Lower lobe of right lung (tissue), 2 donors: ENCODE results near the gene AGFG1. TPM values are rescaled to one million over a fixed set of nuclear protein-coding genes. Genes with fewer than 3 reads are reported as not detected.

Experiments used
- ATAC-seq, 2 donors: fragments of 200-7000 bp; cut with Tn5 transposase; one replicate each; pipeline ENCODE4 v1.9.1; 2020 to 2022; ENCODE audit warnings: mild to moderate bottlenecking in 2 of 2, moderate library complexity in 2 of 2
- DNase-seq: peaks from one replicate; pipeline ENCODE4 v3.0.0-alpha.2; 2020
- H3K27ac ChIP-seq: fragments of 200-600 bp; one replicate; pipeline ENCODE4 v1.8.0; 2022
- H3K27me3 ChIP-seq: fragments of 200-600 bp; one replicate; pipeline ENCODE4 v1.8.0; 2022; ENCODE audit warnings: low read depth
- H3K36me3 ChIP-seq: fragments of 200-600 bp; one replicate; pipeline ENCODE4 v1.8.0; 2022; ENCODE audit warnings: mild to moderate bottlenecking
- H3K4me1 ChIP-seq: fragments of 200-600 bp; one replicate; pipeline ENCODE4 v1.8.0; 2022
- H3K4me3 ChIP-seq: fragments of 200-600 bp; one replicate; pipeline ENCODE4 v1.8.0; 2022; ENCODE audit warnings: mild to moderate bottlenecking
- H3K9me3 ChIP-seq: fragments of 200-600 bp; one replicate; pipeline ENCODE4 v1.8.0; 2022
- CTCF ChIP-seq: fragments of 200-600 bp; IDR thresholded peaks from one replicate; pipeline ENCODE4 v1.8.0; 2022; ENCODE audit warnings: antibody characterized with exemption, mild to moderate bottlenecking
- intact Hi-C: fragments of 100-400 bp; cut with DNase I; formaldehyde crosslinking; loops from one replicate; pipeline ENCODE4 v1.11.0; 2022
- microRNA-seq: library from miRNA; unstranded; fragments of <30 nt; microRNA quantifications from one replicate; pipeline ENCODE4 v1.2.0, GENCODE V29; 2020; ENCODE audit warnings: borderline number of aligned reads
- total RNA-seq: library from RNA; stranded (reverse); fragmentation: NEBNext Ultra II Directional; extraction: Animal tissue kit (Norgen Biotek cat#: 25700); gene quantifications from one replicate; pipeline ENCODE4 v1.2.1, GENCODE V29; 2021
- donor health status: DM: no; HTN: yes; CAD: no; lungs with severe emphysema.

The AGFG1 gene
- total RNA-seq, 1 donor from 2014 or later: 100 TPM

GRCh38 chr2:227608561-227609338 is 136.8 kb downstream of the AGFG1 start:
- peak; percentile 75 to 81 for ATAC-seq

GRCh38 chr2:227610123-227610522 is 138.2 kb downstream of the AGFG1 start:
- Histone ChIP-seq H3K4me1 (peaks cover 9% of the 10 kb centered on the region), H3K27ac (no peak overlapping the region), H3K36me3 (no peaks in the 10 kb centered on the region), H3K27me3 (peaks cover 3% of the 10 kb centered on the region), H3K9me3 (no peaks in the 10 kb centered on the region), H3K4me3 (no peak overlapping the region)
- TF ChIP-seq CTCF: no peak
- intact Hi-C loops: no loop called here
- ATAC-seq: no peak
- DNase-seq: no peak

More at GRCh38 chr2:227608561-227609338, 136.8 kb downstream of the AGFG1 start:
- peaks cover 3% of the 10 kb centered on the region for H3K27me3 ChIP-seq
- intact Hi-C loops: no loop called here
- TF ChIP-seq CTCF: no peak
- H3K9me3 ChIP-seq: no peaks in the 10 kb centered on the region
- DNase-seq: no peak
- peaks cover 9% of the 10 kb centered on the region for H3K4me1 ChIP-seq
- no peaks in the 10 kb centered on the region for H3K36me3 ChIP-seq
- no peak overlapping the region for H3K27ac ChIP-seq
- H3K4me3 ChIP-seq: no peak overlapping the region

Small RNAs within 50 kb of the gene (microRNA-seq; reads per million reads assigned to microRNA genes)
- gene MIR5703: not detected

Other genes with a start within 250 kb of the AGFG1 start
- 53.0 TPM for gene MFF, start 146.9 kb upstream of the AGFG1 start, total RNA-seq
- gene TM4SF20, start 92.8 kb upstream of the AGFG1 start, total RNA-seq: not detected
- not detected for gene SCYGR1, start 84.2 kb upstream of the AGFG1 start, total RNA-seq
- not detected for gene SCYGR2, start 126.7 kb downstream of the AGFG1 start, total RNA-seq
- gene SCYGR3, start 142.7 kb downstream of the AGFG1 start, total RNA-seq: not detected
- not detected for gene SCYGR4, start 145.3 kb downstream of the AGFG1 start, total RNA-seq
- gene SCYGR5, start 194.6 kb downstream of the AGFG1 start, total RNA-seq: not detected
- gene SLC19A3, start 245.9 kb downstream of the AGFG1 start, total RNA-seq: 40.7 TPM